HUES48 (cell line): ENCODE data around the gene EXOC4.

Experiments
- H3K27ac ChIP-seq: one replicate; pipeline ENCODE4 v1.7.0; 2013; ENCODE audit warnings: low read depth, low read length, inconsistent platforms
- H3K27me3 ChIP-seq: 2 replicates; pipeline ENCODE4 v1.6.1; 2013; ENCODE audit warnings: mild to moderate bottlenecking, low read length; ENCODE audit not compliant: control insufficient read depth, insufficient read depth
- H3K36me3 ChIP-seq: 2 replicates; pipeline ENCODE4 v1.6.1; 2013; ENCODE audit warnings: low read length; ENCODE audit not compliant: control insufficient read depth, insufficient read depth
- H3K4me1 ChIP-seq: 2 replicates; pipeline ENCODE4 v1.6.1; 2013; ENCODE audit warnings: mild to moderate bottlenecking, low read length; ENCODE audit not compliant: control insufficient read depth, insufficient read depth
- H3K4me3 ChIP-seq: 2 replicates; pipeline ENCODE4 v1.5.1; 2013; ENCODE audit warnings: mild to moderate bottlenecking, low read depth, low read length
- H3K9ac ChIP-seq: 2 replicates; pipeline ENCODE4 v1.6.1; 2013; ENCODE audit warnings: mild to moderate bottlenecking, low read depth, low read length, moderate library complexity
- H3K9me3 ChIP-seq: 2 replicates; pipeline ENCODE4 v1.6.1; 2013; ENCODE audit warnings: low read length; ENCODE audit not compliant: control insufficient read depth, insufficient read depth

Gene EXOC4

DNA sequence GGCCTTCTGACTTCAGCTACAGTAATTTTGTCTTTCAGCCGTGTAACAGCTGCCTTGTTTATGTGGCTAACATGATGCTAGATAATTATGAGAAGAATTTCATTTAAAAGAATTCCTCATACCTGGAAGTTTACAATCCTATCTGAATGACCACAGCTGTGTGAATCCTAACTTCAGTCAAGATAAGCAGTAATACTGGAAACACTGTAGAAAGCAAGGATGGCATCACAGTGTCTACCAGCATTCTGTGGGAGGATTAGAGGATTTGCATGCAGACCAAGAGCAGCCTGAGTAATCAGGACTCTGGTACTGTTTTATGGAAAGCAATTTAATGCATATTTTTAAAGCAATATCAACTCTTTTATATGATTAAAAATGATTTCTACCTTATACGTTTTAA is 282.4 kb downstream of the EXOC4 start:
- Histone ChIP-seq H3K36me3 (no peaks in the 10 kb centered on the region), H3K9ac (no peak overlapping the region), H3K4me3 (no peak overlapping the region), H3K27me3 (no peaks in the 10 kb centered on the region), H3K9me3 (no peaks in the 10 kb centered on the region), H3K4me1 (peaks cover 25% of the 10 kb centered on the region), H3K27ac (no peak overlapping the region)

DNA sequence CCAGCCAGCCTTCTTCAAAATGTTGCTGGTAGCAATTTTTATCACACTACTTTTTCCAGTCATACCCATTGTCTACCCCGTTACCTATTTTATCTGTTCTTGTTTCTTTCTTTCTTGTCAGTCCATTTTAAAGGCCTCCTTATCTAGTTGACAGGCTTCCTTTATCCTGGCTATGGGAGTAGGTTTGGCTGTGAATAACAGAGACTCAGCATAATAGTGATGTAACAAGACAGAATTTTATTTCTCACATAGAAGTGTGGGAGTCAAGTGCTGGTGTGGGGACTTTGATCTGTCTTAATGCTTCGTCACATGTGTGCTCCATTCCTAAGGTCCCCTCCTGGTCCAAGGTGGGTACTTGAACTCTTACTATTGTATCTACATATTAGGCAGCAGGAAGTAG is 283.6 kb downstream of the EXOC4 start:
- Histone ChIP-seq H3K4me1 (peaks cover 36% of the 10 kb centered on the region), H3K9ac (no peak overlapping the region), H3K36me3 (no peaks in the 10 kb centered on the region), H3K4me3 (no peak overlapping the region), H3K27ac (no peak overlapping the region), H3K9me3 (no peaks in the 10 kb centered on the region), H3K27me3 (no peaks in the 10 kb centered on the region)

DNA sequence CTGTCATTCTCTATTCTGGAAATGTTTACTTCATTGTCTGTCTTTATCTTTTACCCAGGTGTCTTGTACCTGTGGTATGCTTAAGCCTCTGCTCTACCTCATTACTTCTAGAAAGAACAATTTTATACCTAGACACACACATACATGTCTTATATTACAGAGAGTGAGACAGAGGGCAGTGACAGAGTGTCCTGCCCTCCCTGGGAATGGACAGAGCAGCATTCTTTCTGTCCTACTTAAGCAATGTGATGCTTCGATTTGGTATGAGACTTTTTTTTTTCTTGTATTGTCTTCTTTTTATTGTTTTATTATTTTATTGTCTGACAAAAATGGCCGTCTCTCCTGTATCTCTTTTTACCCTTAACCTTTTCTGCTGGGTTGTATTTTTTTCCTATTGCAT is 286.1 kb downstream of the EXOC4 start:
- Histone ChIP-seq H3K27ac (no peak overlapping the region), H3K27me3 (no peaks in the 10 kb centered on the region), H3K9me3 (no peaks in the 10 kb centered on the region), H3K4me3 (no peak overlapping the region), H3K9ac (no peak overlapping the region), H3K36me3 (no peaks in the 10 kb centered on the region), H3K4me1 (peaks cover 32% of the 10 kb centered on the region)

DNA sequence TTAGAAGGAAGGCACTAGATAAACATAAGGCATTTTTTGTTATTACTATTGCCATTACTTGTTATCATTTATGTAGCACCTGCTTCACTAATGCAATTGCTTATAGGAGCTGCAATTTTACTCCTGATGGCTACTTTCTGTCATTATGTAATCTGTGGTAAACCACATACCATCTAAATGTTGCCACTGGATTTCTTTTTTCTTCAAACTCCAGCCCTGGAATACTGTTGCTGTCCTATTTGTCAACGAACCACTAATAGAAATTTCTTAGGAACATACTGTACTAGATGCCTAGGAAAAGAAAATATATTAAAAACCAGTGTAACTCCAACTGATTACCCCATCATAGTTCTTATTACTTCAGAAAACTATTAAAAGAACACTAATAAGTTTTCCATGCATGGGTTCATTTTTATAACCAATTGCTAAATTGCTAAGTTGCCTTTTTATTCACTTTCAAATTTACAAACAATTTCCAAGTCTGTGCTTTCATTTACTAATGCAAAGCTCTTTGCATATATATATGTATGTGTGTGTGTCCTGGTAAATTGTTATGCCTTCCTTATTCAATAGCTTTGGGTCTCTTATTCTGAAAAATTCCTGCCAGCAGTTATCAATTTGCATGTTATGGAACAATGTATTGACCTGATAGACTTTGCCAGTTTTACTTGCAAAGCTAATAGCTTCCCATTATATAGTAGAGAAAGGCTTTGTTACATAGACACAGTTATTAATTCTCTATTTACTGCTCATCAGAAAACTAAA is 287.4 kb downstream of the EXOC4 start:
- Histone ChIP-seq H3K9ac (no peak overlapping the region), H3K4me3 (no peak overlapping the region; the same call in 1 of the 2 replicates), H3K4me1 (peaks cover 26% of the 10 kb centered on the region), H3K9me3 (no peaks in the 10 kb centered on the region), H3K36me3 (no peaks in the 10 kb centered on the region), H3K27ac (peak overlapping the region; percentile 18), H3K27me3 (no peaks in the 10 kb centered on the region)

DNA sequence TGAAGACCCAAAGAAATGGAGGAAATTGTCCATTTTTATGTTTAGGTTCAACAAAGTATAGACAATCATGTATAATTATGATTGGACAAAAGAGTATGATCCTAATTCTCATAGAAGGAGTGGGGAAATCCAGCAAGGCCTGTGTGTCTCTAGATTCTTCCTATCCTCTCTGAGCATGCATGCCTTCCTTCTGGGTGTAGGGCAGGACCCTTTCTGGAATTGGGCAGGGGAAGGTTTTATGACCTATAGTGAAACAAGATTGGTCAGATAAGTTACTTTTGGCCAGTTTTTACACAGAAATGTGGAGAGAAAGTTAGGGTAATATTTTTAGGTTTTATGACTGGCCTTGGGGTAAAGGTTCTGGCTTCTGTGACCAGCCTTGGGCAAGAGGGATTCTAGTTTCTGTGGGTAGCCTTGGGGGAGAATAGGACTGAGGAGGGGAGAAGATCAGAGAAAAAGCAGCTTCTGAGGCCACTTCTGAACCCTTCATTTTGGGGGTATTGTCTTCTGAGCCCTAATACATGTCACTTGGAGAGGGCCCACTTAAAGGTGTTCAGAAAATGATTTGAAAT is 289.4 kb downstream of the EXOC4 start:
- Histone ChIP-seq H3K27ac (no peak overlapping the region), H3K36me3 (no peaks in the 10 kb centered on the region), H3K9me3 (no peaks in the 10 kb centered on the region), H3K4me3 (no peak overlapping the region), H3K9ac (no peak overlapping the region), H3K4me1 (peaks cover 26% of the 10 kb centered on the region), H3K27me3 (no peaks in the 10 kb centered on the region)

DNA sequence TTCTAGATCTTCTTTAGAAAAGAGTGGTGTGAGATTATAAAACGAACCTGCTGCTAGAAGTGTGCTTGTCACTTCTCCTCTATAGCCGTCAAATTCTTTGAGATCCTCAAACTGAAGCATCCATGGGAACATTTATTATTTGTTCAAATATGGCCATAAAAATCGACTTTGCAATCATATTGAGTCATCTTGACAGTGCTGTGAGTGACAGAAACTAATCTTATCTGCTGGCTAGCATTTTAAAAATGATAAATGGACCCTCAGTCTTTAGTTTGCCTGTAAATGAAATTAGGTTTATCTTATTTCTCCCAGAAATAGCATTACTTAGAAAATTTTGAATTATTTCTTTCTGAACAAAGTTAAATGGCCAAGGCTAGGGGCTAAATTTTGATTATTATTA is 290.8 kb downstream of the EXOC4 start:
- Histone ChIP-seq H3K9ac (no peak overlapping the region), H3K4me3 (no peak overlapping the region), H3K36me3 (no peaks in the 10 kb centered on the region)

DNA sequence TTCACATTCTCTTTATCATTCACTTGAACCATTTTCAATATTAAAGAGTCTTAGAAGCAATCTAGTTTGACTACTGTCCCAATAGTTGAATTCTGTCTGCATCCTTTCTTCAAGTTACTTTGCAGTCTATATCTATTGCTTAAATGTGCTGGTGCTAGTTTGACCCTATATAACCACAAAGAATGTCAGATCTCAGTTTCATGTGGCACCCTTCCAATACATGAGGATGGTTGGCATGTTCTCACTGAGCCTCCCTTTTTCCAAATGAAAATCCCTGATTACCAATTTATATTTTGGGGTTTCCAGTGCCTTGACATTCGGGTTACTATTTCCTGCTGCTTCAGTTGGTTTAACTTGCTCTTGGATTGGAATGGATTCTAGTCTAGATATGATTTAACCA is 292.7 kb downstream of the EXOC4 start:
- Histone ChIP-seq H3K36me3 (no peaks in the 10 kb centered on the region), H3K4me3 (no peak overlapping the region), H3K9ac (no peak overlapping the region), H3K4me1 (peaks cover 8% of the 10 kb centered on the region), H3K27ac (no peak overlapping the region), H3K9me3 (no peaks in the 10 kb centered on the region), H3K27me3 (no peaks in the 10 kb centered on the region)

More for the DNA sequence above, 290.8 kb downstream of the EXOC4 start:
- no peak overlapping the region for H3K27ac ChIP-seq
- no peaks in the 10 kb centered on the region for H3K27me3 ChIP-seq
- H3K4me1 ChIP-seq = peaks cover 26% of the 10 kb centered on the region
- no peaks in the 10 kb centered on the region for H3K9me3 ChIP-seq

DNA sequence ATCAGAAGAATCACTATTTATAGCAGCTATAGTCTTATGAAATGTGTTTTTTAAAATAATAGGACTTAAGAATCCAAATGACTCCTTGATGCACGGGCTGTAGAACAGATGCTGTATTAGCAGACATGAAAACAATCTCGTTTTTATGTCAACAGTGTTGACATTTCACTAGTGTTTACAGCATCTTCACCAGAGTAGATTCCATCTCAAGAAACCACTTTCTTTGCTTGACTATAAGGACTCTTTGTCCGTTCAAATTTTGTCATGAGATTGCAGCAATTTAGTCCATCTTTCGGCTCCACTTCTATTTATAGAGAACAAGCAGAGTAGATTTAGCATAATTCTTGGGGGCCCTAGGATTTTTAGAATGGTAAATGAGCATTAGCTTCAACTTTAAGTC is 295.1 kb downstream of the EXOC4 start:
- Histone ChIP-seq H3K4me3 (no peak overlapping the region), H3K36me3 (no peaks in the 10 kb centered on the region), H3K27me3 (no peaks in the 10 kb centered on the region), H3K27ac (no peak overlapping the region), H3K4me1 (no peaks in the 10 kb centered on the region), H3K9me3 (no peaks in the 10 kb centered on the region), H3K9ac (no peak overlapping the region)

DNA sequence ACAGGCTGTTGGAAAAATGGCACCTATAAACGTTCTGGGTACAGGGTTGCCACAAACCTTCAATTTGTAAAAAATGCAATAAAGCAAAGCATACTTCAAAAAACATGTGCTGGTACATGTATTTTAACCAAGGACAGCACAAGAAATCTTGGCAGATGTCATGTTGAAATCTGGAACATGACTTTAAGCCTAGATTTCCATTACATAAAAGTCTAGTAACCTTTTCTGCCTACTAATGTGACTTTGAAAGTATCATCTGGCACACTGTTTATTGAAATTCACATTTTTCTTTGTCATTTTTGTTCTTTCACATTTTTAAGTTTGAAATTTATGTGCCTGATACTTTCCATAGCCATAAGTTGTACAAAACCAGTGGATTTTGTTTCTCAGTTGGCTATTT is 296.8 kb downstream of the EXOC4 start:
- H3K27me3 ChIP-seq = no peaks in the 10 kb centered on the region
- no peak overlapping the region for H3K9ac ChIP-seq
- no peak overlapping the region for H3K27ac ChIP-seq
- no peaks in the 10 kb centered on the region for H3K36me3 ChIP-seq
- no peaks in the 10 kb centered on the region for H3K9me3 ChIP-seq
- no peaks in the 10 kb centered on the region for H3K4me1 ChIP-seq
- no peak overlapping the region for H3K4me3 ChIP-seq

DNA sequence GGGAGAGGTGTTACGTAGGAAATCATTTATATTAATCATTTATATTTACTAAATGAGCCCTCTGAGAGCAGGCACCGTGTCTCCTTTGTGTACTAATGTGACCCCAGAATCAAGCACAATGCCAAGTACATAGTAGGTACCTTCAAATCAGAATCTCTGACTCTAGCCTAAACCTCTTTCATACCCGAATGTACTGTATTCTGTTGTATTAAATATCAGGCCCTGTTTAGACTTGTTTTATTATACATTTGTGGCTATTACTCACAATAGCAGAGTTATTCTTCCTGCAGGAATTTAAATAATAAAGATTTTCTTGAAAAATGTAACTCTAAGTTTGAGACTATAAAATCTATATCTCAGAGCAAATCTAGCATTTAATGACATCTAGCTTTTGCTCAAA is 297.3 kb downstream of the EXOC4 start:
- Histone ChIP-seq H3K4me3 (no peak overlapping the region), H3K9me3 (no peaks in the 10 kb centered on the region), H3K27ac (no peak overlapping the region), H3K36me3 (no peaks in the 10 kb centered on the region), H3K4me1 (no peaks in the 10 kb centered on the region), H3K9ac (no peak overlapping the region), H3K27me3 (no peaks in the 10 kb centered on the region)

DNA sequence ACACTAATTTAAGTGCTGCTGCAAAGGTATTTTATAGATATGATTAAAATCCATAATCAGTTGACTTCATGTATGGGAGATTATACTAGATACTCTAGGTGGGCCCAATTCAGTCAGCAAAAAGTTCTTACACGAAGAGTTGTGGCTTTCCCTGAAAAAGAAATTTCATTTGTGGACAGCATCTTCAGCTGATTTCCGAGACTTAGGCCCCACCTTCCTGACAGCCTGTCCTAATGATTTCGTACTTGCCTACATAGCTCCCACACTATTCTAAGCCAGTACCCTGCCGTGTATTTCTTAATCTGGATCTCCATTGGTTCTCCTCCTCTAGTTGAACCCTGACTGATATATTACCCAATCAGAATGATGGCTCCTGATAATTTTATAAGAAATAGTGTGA is 297.9 kb downstream of the EXOC4 start:
- no peak overlapping the region for H3K4me3 ChIP-seq
- no peak overlapping the region for H3K9ac ChIP-seq
- H3K9me3 ChIP-seq = no peaks in the 10 kb centered on the region

More for the DNA sequence above, 297.9 kb downstream of the EXOC4 start:
- Histone ChIP-seq H3K36me3 (no peaks in the 10 kb centered on the region), H3K4me1 (0 out of 2 replicates have a peak, but pooled peaks cover under 1% of the 10 kb centered on the region), H3K27ac (no peak overlapping the region), H3K27me3 (no peaks in the 10 kb centered on the region)
